HL-60 (cell line): ENCODE results near the gene IKZF3.

ENCODE experiments used
- DNase-seq, 2 experiments: peaks; one replicate each; pipeline ENCODE4 v3.0.0-alpha.2; 2010 to 2020; ENCODE audit warnings: low read depth in 1 of 2, low spot score in 1 of 2
- H3K27ac ChIP-seq: fragments of 250-450 bp; sonication (Bioruptor Pico); replicated peaks from 2 replicates; pipeline ENCODE4 v1.5.1; 2020; ENCODE audit warnings: mild to moderate bottlenecking, moderate library complexity
- H3K27me3 ChIP-seq: fragments of 250-450 bp; sonication (Bioruptor Pico); 2 replicates; pipeline ENCODE4 v1.5.1; 2021; ENCODE audit warnings: mild to moderate bottlenecking, moderate library complexity; ENCODE audit not compliant: insufficient read depth, poor library complexity, severe bottlenecking
- H3K4me3 ChIP-seq: replicated peaks from 2 replicates; pipeline ENCODE4 v1.5.1; 2011; ENCODE audit warnings: mild to moderate bottlenecking, control low read depth, low read length; ENCODE audit not compliant: insufficient read depth
- CTCF ChIP-seq: IDR thresholded peaks from one replicate; pipeline ENCODE4 v1.5.1; 2011; ENCODE audit warnings: low read length, control low read depth, inconsistent platforms; ENCODE audit not compliant: insufficient read depth
- GABPA ChIP-seq: IDR thresholded peaks from 2 replicates; pipeline ENCODE4 v1.6.1; 2012; ENCODE audit warnings: low read depth
- POLR2AphosphoS5 ChIP-seq: IDR thresholded peaks from 2 replicates; pipeline ENCODE4 v1.6.1; 2012; ENCODE audit warnings: low read depth
- REST ChIP-seq: IDR thresholded peaks from 2 replicates; pipeline ENCODE4 v1.6.1; 2012; ENCODE audit warnings: low read depth; ENCODE audit not compliant: insufficient replicate concordance
- SPI1 ChIP-seq: IDR thresholded peaks from 2 replicates; pipeline ENCODE4 v1.6.1; 2012; ENCODE audit warnings: low read depth, mild to moderate bottlenecking, borderline replicate concordance

The IKZF3 gene

GRCh38 chr17:39872751-39873150 is 8.6 kb upstream of the IKZF3 start:
- H3K4me3 ChIP-seq, result no peak overlapping the region
- H3K27ac ChIP-seq, result no peak overlapping the region
- no peaks in the 10 kb centered on the region for H3K27me3 ChIP-seq
- TF ChIP-seq GABPA, result no peak
- no peak for TF ChIP-seq REST
- no peak for TF ChIP-seq CTCF
- TF ChIP-seq SPI1, result no peak
- no peak for TF ChIP-seq POLR2AphosphoS5
- DNase-seq, result no peak

GRCh38 chr17:39871801-39872200 is 7.7 kb upstream of the IKZF3 start:
- H3K27ac ChIP-seq, result no peak overlapping the region
- no peaks in the 10 kb centered on the region for H3K27me3 ChIP-seq
- no peak overlapping the region for H3K4me3 ChIP-seq
- DNase-seq, result no peak
- TF ChIP-seq REST (no peak), SPI1 (no peak), POLR2AphosphoS5 (no peak), GABPA (no peak), CTCF (no peak)

GRCh38 chr17:39870776-39871175 is 6.7 kb upstream of the IKZF3 start:
- no peaks in the 10 kb centered on the region for H3K27me3 ChIP-seq
- no peak for TF ChIP-seq REST
- peak; percentile 84 for TF ChIP-seq SPI1

GRCh38 chr17:39868554-39868942 is 4.4 kb upstream of the IKZF3 start:
- Histone ChIP-seq H3K27ac (no peak overlapping the region), H3K4me3 (no peak overlapping the region), H3K27me3 (peaks cover 12% of the 10 kb centered on the region)
- no peak for DNase-seq
- TF ChIP-seq GABPA (no peak), CTCF (no peak), POLR2AphosphoS5 (no peak), REST (no peak), SPI1 (no peak)

More at GRCh38 chr17:39870776-39871175, 6.7 kb upstream of the IKZF3 start:
- no peak for DNase-seq
- Histone ChIP-seq H3K27ac (no peak overlapping the region), H3K4me3 (no peak overlapping the region)
